ENCODE data around the gene CYP27C1.

The CYP27C1 gene

DNA sequence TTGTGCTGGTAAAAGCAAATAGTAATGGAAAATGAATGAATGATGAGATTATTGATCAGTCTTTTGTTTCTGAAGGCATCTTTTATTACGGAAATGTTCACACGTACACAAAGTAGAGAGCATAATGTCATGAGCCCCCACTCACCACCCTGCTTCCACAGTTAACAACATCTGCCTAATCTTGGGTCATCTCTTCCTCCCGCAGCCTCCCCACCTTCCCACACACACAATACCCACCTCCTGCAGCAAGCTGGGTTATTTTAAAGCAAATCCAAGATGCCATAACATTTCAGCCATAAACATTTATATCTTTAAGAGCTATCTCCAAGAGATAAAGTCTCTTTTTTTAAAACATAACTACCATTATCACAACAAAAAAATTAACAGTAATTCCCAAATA is 36.3 kb downstream of the CYP27C1 start:
- no peak overlapping the region for H3K4me2 ChIP-seq (ENCODE audit: low read length)
- TF ChIP-seq, protein P1, sequence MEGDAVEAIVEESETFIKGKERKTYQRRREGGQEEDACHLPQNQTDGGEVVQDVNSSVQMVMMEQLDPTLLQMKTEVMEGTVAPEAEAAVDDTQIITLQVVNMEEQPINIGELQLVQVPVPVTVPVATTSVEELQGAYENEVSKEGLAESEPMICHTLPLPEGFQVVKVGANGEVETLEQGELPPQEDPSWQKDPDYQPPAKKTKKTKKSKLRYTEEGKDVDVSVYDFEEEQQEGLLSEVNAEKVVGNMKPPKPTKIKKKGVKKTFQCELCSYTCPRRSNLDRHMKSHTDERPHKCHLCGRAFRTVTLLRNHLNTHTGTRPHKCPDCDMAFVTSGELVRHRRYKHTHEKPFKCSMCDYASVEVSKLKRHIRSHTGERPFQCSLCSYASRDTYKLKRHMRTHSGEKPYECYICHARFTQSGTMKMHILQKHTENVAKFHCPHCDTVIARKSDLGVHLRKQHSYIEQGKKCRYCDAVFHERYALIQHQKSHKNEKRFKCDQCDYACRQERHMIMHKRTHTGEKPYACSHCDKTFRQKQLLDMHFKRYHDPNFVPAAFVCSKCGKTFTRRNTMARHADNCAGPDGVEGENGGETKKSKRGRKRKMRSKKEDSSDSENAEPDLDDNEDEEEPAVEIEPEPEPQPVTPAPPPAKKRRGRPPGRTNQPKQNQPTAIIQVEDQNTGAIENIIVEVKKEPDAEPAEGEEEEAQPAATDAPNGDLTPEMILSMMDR (IDR thresholded peaks at IDR 0.05) = no peak
- H3K9me3 ChIP-seq (ENCODE audit: control insufficient read depth, low read length) = no peaks in the 10 kb centered on the region
- H3K4me1 ChIP-seq = no peaks in the 10 kb centered on the region
- H3K36me3 ChIP-seq (ENCODE audit: control insufficient read depth, insufficient read depth, low read length) = no peaks in the 10 kb centered on the region
- no peaks in the 10 kb centered on the region for H3K27me3 ChIP-seq (ENCODE audit: control insufficient read depth, insufficient read depth, low read length)
- H3K4me3 ChIP-seq (ENCODE audit: low read depth, low read length) = no peak overlapping the region
- H3K9ac ChIP-seq = no peak overlapping the region
- no peak overlapping the region for H2AFZ ChIP-seq
- H3K27ac ChIP-seq = no peak overlapping the region
- no peaks in the 10 kb centered on the region for H3K79me2 ChIP-seq

DNA sequence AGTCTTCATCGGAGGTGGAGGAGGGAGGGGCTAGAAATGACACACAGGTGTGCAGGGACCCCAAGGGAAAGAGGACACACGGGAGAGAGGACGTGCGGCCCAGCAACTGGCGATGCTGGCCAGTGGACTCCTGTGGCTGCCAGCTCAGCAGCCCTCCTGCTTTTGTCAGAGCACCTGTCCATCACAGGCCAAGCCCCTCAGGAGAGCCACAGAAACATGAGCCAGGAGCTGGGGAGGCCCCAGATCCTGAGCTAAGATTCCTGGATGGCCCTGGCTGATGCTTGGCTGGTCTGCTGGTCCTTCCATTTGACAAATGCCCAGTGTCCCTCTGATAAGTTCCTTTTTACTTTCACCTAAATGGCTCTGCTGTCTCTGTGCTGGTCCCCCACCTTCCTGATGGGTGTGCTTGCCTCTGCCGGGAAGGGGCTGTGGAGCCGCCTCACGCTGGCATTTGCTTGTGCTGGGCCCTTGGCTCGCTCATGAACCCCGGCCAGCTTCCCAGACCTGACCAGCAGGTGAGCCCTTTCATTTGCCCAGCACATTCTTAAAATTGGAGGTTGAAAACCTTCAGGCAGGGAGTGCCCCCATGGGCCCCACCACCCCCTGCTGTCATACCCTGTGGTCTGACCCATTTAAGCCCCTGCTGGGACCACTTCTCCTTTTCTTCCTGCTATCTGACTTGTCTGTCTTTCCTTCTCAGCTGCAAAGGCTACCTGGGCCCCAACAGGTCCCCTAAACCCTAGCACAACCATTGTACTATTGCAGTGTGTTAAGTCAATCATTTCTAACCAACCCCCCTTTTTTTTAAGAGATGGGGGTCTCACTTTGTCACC is 37.3 kb downstream of the CYP27C1 start:
- TF ChIP-seq, protein P1 (IDR thresholded peaks at IDR 0.05) = no peak
- Histone ChIP-seq H3K27me3 (ENCODE audit: control insufficient read depth, insufficient read depth, low read length) (no peaks in the 10 kb centered on the region), H3K9me3 (ENCODE audit: control insufficient read depth, low read length) (no peaks in the 10 kb centered on the region), H3K9ac (no peak overlapping the region), H3K4me3 (ENCODE audit: low read depth, low read length) (no peak overlapping the region), H3K79me2 (no peaks in the 10 kb centered on the region), H2AFZ (no peak overlapping the region), H3K4me2 (ENCODE audit: low read length) (no peak overlapping the region), H3K27ac (no peak overlapping the region), H3K4me1 (no peaks in the 10 kb centered on the region), H3K36me3 (ENCODE audit: control insufficient read depth, insufficient read depth, low read length) (no peaks in the 10 kb centered on the region)

DNA sequence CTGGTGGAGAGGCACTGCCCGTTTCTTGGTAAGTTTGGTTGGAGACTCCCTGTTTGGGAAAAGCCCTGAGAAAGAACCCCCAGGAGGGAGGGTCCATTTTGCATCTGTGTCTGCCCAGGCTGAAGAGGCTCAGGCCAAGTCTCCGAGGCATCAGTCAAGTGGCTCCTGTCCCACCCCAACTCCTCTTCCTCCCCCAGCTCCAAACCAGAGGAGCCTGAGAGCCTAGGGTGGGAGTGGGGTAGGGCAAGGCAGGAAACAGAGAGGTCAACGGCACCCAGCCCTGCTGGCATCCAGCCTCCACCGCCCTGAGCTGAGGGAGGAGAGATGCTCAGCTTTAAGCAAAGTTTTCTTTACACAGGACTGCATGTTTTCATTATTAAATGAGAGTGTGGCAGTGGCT is 38.2 kb downstream of the CYP27C1 start:
- H3K4me3 ChIP-seq (ENCODE audit: low read depth, low read length) = no peak overlapping the region
- no peak overlapping the region for H3K4me2 ChIP-seq (ENCODE audit: low read length)
- no peak overlapping the region for H3K27ac ChIP-seq
- TF ChIP-seq, protein P1 (IDR thresholded peaks at IDR 0.05) = no peak
- H3K4me1 ChIP-seq = no peaks in the 10 kb centered on the region
- no peaks in the 10 kb centered on the region for H3K27me3 ChIP-seq (ENCODE audit: control insufficient read depth, insufficient read depth, low read length)
- H3K79me2 ChIP-seq = no peaks in the 10 kb centered on the region
- no peak overlapping the region for H2AFZ ChIP-seq
- no peaks in the 10 kb centered on the region for H3K9me3 ChIP-seq (ENCODE audit: control insufficient read depth, low read length)
- no peaks in the 10 kb centered on the region for H3K36me3 ChIP-seq (ENCODE audit: control insufficient read depth, insufficient read depth, low read length)
- H3K9ac ChIP-seq = no peak overlapping the region

DNA sequence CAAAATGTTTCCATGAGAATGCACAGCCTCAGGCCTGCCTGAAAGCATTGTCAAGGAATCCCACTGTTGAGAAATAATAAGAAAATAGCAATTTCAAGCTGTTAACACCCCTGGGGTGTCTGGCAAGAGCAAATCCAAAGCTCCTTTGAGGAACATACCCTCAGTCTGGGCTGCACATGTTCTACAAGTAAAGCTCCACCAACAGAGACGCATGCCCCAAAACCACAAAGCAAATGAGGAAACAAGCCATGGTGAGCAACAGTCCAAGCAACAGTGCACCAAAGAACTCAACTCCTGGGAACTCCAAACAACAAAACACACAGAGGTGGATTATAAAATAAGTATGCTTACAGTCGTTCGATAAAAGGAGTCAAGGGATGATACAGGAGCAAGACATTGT is 40.3 kb downstream of the CYP27C1 start:
- no peak overlapping the region for H3K9ac ChIP-seq
- TF ChIP-seq, protein P1 (IDR thresholded peaks at IDR 0.05) = no peak
- H3K27ac ChIP-seq = no peak overlapping the region
- no peak overlapping the region for H3K4me2 ChIP-seq (ENCODE audit: low read length)
- no peak overlapping the region for H2AFZ ChIP-seq
- no peaks in the 10 kb centered on the region for H3K4me1 ChIP-seq
- no peaks in the 10 kb centered on the region for H3K79me2 ChIP-seq
- no peaks in the 10 kb centered on the region for H3K27me3 ChIP-seq (ENCODE audit: control insufficient read depth, insufficient read depth, low read length)
- H3K9me3 ChIP-seq (ENCODE audit: control insufficient read depth, low read length) = no peaks in the 10 kb centered on the region
- no peaks in the 10 kb centered on the region for H3K36me3 ChIP-seq (ENCODE audit: control insufficient read depth, insufficient read depth, low read length)
- no peak overlapping the region for H3K4me3 ChIP-seq (ENCODE audit: low read depth, low read length)
